ENCODE data around the gene CFL1.
"Not testable (repeated sequence)": the region's sequence is repeated elsewhere in the genome, so short reads cannot be mapped to it uniquely, and the experiment has no call there.

CFL1 gene

GRCh38 chr11:65856689-65857499 lies 1.1 kb downstream of the CFL1 start:
- DNase-seq (ENCODE audit: low spot score) = peak; percentile 82

- DNase-seq (ENCODE audit: low spot score) = no peak
Observed at GRCh38 chr11:65855927-65856363, 2.0 kb downstream of the CFL1 start.

GRCh38 chr11:65854852-65855837 lies 2.8 kb downstream of the CFL1 start:
- DNase-seq (ENCODE audit: low spot score) = no peak

- no peak for DNase-seq (ENCODE audit: low spot score)
Observed at GRCh38 chr11:65854161-65854592, 3.8 kb downstream of the CFL1 start.

- no peak for DNase-seq (ENCODE audit: low spot score)
Observed at GRCh38 chr11:65853246-65853979, 4.6 kb downstream of the CFL1 start.

GRCh38 chr11:65852508-65853245 lies 5.3 kb downstream of the CFL1 start:
- DNase-seq (ENCODE audit: low spot score) = no peak

GRCh38 chr11:65851811-65852507 lies 6.0 kb downstream of the CFL1 start:
- no peak for DNase-seq (ENCODE audit: low spot score)

GRCh38 chr11:65851083-65851579 lies 6.8 kb downstream of the CFL1 start:
- DNase-seq (ENCODE audit: low spot score) = no peak

GRCh38 chr11:65850217-65851082 lies 7.5 kb downstream of the CFL1 start:
- no peak for DNase-seq (ENCODE audit: low spot score)

GRCh38 chr11:65849771-65850216 lies 8.2 kb downstream of the CFL1 start:
- DNase-seq (ENCODE audit: low spot score) = no peak

GRCh38 chr11:65849366-65849765 lies 8.6 kb downstream of the CFL1 start:
- no peak for DNase-seq (ENCODE audit: low spot score)

GRCh38 chr11:65848693-65849092 lies 9.3 kb downstream of the CFL1 start:
- not testable (repeated sequence) for DNase-seq (ENCODE audit: low spot score)

- no peak for DNase-seq (ENCODE audit: low spot score)
Observed at GRCh38 chr11:65847746-65848145, 10.2 kb downstream of the CFL1 start.

GRCh38 chr11:65844231-65844872 lies 13.6 kb downstream of the CFL1 start:
- no peak for DNase-seq (ENCODE audit: low spot score)

GRCh38 chr11:65843811-65844210 lies 14.2 kb downstream of the CFL1 start:
- DNase-seq (ENCODE audit: low spot score) = no peak

- no peak for DNase-seq (ENCODE audit: low spot score)
Observed at GRCh38 chr11:65842144-65842543, 15.8 kb downstream of the CFL1 start.

GRCh38 chr11:65834202-65834601 lies 23.8 kb downstream of the CFL1 start:
- no peak for DNase-seq (ENCODE audit: low spot score)

GRCh38 chr11:65833297-65834030 lies 24.5 kb downstream of the CFL1 start, which contains the start of gene SNX32:
TSS of gene SNX32 (plus strand) at chr11:65833963. CDS start at chr11:65834066, 103 bp downstream.
- DNase-seq (ENCODE audit: low spot score) = peak; percentile 95

Data from CD4-positive, alpha-beta T cell treated with Interleukin-15 for 4 hours (primary cell).